ENCODE results near the gene SORCS2.

GRCh38 chr4:7429601-7430078 lies 237.3 kb downstream of the SORCS2 start:
- no peak for TF ChIP-seq GATA2 (IDR thresholded peaks at IDR 0.05; ENCODE audit: low read depth, low read length)
- TF ChIP-seq GATA3 (IDR thresholded peaks at IDR 0.05; ENCODE audit: low read depth, low read length) = no peak

Measured in SH-SY5Y (cell line).